Upper lobe of right lung (tissue), 1 donor: ENCODE results near the gene TMEM94. TPM values are rescaled to one million over a fixed set of nuclear protein-coding genes. Genes with fewer than 3 reads are reported as not detected.

ENCODE experiments used
- ATAC-seq: fragments of 200-7000 bp; cut with Tn5 transposase; one replicate; pipeline ENCODE4 v1.9.1; 2020; ENCODE audit warnings: mild to moderate bottlenecking, moderate library complexity
- DNase-seq: peaks from one replicate; pipeline ENCODE4 v3.0.0-alpha.2; 2020
- H3K27ac ChIP-seq: fragments of 200-600 bp; one replicate; pipeline ENCODE4 v1.8.0; 2022
- H3K27me3 ChIP-seq: fragments of 200-600 bp; one replicate; pipeline ENCODE4 v1.8.0; 2022; ENCODE audit warnings: mild to moderate bottlenecking
- H3K36me3 ChIP-seq: fragments of 200-600 bp; one replicate; pipeline ENCODE4 v1.8.0; 2022
- H3K4me1 ChIP-seq: fragments of 200-600 bp; one replicate; pipeline ENCODE4 v1.8.0; 2022
- H3K4me3 ChIP-seq: fragments of 200-600 bp; one replicate; pipeline ENCODE4 v1.8.0; 2022; ENCODE audit warnings: mild to moderate bottlenecking
- H3K9me3 ChIP-seq: fragments of 200-600 bp; one replicate; pipeline ENCODE4 v1.8.0; 2022
- intact Hi-C: fragments of 100-400 bp; cut with DNase I; formaldehyde crosslinking; loops from one replicate; pipeline ENCODE4 v1.11.0; 2022
- total RNA-seq: library from RNA; stranded (reverse); fragmentation: NEBNext Ultra II Directional; extraction: Animal tissue kit (Norgen Biotek cat#: 25700); gene quantifications from one replicate; pipeline ENCODE4 v1.2.1, GENCODE V29; 2021
- TF ChIP-seq, protein P1 (sequence below): fragments of 200-600 bp; IDR thresholded peaks from one replicate; pipeline ENCODE4 v1.8.0; 2022; ENCODE audit warnings: antibody characterized with exemption
- donor health status: DM: no; HTN: yes; CAD: no; lungs with severe emphysema.

The TMEM94 gene
- total RNA-seq, 1 donor from 2014 or later: 79.1 TPM

DNA sequence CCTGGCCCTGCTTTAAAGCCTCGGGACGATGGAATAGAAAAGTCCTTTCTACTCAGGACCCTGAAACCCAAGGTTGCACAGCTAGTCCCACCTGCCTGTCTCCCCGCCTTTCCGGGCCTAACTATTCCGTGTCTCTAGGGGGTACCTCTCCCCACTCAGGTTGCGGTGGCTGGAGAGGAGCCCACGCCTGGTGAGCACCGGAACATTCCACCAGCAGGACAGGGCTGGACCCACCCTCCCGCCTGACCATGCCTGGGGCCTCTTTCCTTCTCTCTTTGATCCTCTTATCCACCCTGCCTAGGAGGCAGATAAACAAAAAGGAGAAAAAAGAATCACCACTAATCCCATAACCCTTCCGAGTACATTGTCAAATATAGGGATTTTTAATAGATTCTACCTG, 79.9 kb downstream of the TMEM94 start:
- peak; percentile 15 for ATAC-seq
- H3K4me3 ChIP-seq: no peak overlapping the region

DNA sequence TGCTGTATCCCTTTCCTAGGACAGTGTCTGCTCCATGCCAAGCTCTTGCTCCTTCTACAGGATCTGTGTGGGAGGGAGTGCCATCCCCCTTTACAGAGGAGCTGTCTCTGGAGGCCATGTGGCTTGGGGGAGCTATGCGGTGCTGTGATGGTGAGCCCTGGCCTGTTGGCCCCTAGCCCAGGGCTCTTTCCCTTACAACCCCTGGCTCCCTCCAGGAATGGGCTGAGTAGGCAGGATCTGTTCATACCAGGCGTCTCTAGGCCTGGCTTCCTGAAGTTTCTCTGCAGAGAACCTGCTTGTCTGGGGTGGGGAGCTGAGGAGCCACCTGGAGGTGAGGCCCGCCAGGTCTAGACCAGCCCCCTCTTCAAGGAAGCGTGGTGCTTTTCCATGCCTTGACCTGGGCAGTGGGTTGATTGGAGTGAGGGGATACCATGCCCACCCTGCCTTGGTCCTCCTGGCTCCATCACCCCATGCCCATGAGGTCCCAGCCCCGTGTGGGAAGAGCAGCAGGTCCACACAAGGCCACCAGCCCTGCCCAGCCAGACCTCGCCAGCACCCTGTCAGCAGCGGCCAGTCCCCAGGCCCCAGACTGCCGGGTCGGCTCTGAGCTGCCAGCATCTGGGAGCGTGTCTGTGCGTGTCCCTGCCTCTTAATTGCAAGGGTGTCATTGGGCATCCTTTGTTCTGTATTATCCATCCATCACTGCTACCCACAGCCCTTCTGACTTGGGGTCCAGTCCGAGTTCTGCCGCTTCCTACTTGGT, 83.7 kb downstream of the TMEM94 start:
- TF ChIP-seq, protein P1, sequence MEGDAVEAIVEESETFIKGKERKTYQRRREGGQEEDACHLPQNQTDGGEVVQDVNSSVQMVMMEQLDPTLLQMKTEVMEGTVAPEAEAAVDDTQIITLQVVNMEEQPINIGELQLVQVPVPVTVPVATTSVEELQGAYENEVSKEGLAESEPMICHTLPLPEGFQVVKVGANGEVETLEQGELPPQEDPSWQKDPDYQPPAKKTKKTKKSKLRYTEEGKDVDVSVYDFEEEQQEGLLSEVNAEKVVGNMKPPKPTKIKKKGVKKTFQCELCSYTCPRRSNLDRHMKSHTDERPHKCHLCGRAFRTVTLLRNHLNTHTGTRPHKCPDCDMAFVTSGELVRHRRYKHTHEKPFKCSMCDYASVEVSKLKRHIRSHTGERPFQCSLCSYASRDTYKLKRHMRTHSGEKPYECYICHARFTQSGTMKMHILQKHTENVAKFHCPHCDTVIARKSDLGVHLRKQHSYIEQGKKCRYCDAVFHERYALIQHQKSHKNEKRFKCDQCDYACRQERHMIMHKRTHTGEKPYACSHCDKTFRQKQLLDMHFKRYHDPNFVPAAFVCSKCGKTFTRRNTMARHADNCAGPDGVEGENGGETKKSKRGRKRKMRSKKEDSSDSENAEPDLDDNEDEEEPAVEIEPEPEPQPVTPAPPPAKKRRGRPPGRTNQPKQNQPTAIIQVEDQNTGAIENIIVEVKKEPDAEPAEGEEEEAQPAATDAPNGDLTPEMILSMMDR: no peak
- ATAC-seq: no peak
- Histone ChIP-seq H3K9me3 (no peaks in the 10 kb centered on the region), H3K36me3 (no peaks in the 10 kb centered on the region), H3K27ac (no peak overlapping the region), H3K4me3 (no peak overlapping the region), H3K4me1 (no peaks in the 10 kb centered on the region), H3K27me3 (no peaks in the 10 kb centered on the region)
- intact Hi-C loops: no loop called here
- no peak for DNase-seq

More for the DNA sequence above, 79.9 kb downstream of the TMEM94 start:
- Histone ChIP-seq H3K27me3 (no peaks in the 10 kb centered on the region), H3K9me3 (no peaks in the 10 kb centered on the region), H3K4me1 (peaks cover 6% of the 10 kb centered on the region), H3K36me3 (peaks cover 6% of the 10 kb centered on the region), H3K27ac (peak overlapping the region; percentile 51)
- no peak for DNase-seq
- TF ChIP-seq, protein P1: no peak
- intact Hi-C loops: no loop called here

DNA sequence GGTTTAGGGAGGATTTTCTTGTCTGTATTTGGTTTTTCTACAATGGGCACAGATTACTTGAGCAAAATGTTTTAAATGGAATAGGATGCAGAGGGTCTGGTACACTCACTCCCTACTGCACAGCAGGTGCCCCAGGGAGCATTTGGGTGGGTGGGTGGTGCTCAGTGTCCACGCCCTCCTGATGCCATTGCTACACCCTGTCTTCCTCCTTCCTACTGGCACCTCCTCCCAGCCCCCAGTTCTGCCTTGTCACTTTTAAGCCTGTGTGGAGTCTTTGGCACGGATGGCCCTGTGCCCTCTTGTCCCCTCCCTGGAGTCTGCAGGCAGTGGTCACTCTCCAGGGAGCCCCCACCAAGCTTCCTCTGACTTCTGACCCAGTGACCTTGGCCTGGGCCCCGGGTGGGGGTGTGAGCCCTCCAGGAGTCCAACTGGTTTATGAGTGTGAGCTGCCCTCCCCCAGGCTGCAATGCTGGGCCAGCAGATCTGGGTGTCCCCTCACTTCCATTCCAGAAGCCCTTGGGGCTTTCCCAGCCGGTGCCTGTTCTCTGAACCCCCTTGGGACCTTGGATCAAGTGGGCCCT, 84.6 kb downstream of the TMEM94 start:
- no peak for ATAC-seq
- DNase-seq: no peak
- Histone ChIP-seq H3K9me3 (no peaks in the 10 kb centered on the region), H3K4me1 (no peaks in the 10 kb centered on the region), H3K27ac (no peak overlapping the region), H3K36me3 (no peaks in the 10 kb centered on the region), H3K27me3 (no peaks in the 10 kb centered on the region), H3K4me3 (no peak overlapping the region)
- TF ChIP-seq, protein P1: no peak
- intact Hi-C loops: no loop called here

DNA sequence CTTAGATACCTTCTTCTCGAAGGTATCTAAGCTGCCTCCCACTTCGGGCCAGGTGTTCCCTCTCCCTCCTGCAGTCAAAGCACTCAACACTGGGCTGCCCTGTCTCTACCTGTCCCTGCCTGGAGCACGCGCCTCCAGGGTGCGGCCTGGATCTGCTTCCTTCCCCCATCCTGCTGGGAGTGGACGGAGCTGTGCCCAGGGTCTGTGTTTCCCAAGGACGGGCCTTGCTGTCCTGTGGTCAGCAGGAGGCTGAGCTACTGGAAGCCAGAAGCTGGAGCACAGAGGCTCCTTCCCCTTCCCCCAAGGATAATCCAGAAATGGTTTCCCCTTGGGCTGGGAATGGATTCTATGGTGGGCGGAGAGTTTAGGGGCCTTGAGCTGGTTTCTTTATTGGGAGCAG, 85.8 kb downstream of the TMEM94 start:
- intact Hi-C loops: no loop called here
- Histone ChIP-seq H3K4me3 (no peak overlapping the region), H3K4me1 (no peaks in the 10 kb centered on the region), H3K9me3 (no peaks in the 10 kb centered on the region), H3K27me3 (no peaks in the 10 kb centered on the region), H3K27ac (no peak overlapping the region), H3K36me3 (no peaks in the 10 kb centered on the region)
- TF ChIP-seq, protein P1: no peak
- DNase-seq: no peak
- peak; percentile 49 for ATAC-seq

DNA sequence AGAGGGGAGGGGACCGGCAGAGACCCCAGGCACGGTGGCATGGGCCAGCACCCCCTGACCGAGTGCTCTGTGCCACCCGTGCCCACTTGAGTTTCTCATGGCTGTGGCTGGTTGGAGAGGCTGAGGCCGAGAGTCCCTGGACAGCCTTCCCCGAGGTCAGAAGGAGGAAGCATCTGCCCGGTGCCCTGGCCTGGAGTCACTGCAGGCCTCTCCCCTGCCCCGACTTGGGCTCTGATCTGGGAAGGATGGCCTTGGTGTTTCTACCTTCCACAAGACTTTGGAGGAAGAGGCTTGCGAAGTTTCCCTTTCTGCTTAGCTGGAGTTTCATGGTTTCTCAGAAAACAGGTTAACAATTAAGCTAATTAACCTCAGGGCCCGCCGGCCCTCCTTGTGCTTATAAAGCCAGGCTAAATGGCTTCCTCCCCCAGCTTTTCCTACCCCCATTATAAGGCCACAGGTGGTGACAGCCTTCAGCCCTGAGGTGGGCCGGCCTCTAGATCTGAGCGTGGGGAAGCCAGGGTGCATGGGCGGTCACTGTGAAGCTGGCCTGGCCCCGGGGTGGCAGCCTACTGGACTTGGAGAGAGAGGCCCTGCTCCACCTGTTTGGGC, 86.4 kb downstream of the TMEM94 start:
- Histone ChIP-seq H3K9me3 (no peaks in the 10 kb centered on the region), H3K4me1 (no peaks in the 10 kb centered on the region), H3K4me3 (no peak overlapping the region), H3K36me3 (no peaks in the 10 kb centered on the region), H3K27me3 (no peaks in the 10 kb centered on the region), H3K27ac (no peak overlapping the region)
- DNase-seq (no peak), ATAC-seq (peak; percentile 13)
- intact Hi-C loops: no loop called here
- TF ChIP-seq, protein P1: no peak
